Right renal pelvis (tissue), 4 donors: ENCODE measurements around the gene ARID5A. TPM values are rescaled to one million over a fixed set of nuclear protein-coding genes. Genes with fewer than 3 reads are reported as not detected.

Source experiments
- DNase-seq, 4 donors: peaks; one replicate each; pipeline ENCODE4 v3.0.0-alpha.2; 2013; ENCODE audit warnings: low read depth in 4 of 4, low spot score in 3 of 4, missing footprints in 1 of 4
- polyA plus RNA-seq, 4 donors: library from polyadenylated mRNA; unstranded; fragments of 120-200 nt; gene quantifications; one replicate each; pipeline ENCODE4 v1.2.1, GENCODE V29; 2013; ENCODE audit not compliant: insufficient read length in 4 of 4

The ARID5A gene
- polyA plus RNA-seq, 4 donors, result 4.7 to 5.7 (median 4.9) TPM

- no peak for DNase-seq
These were observed 10.4 kb upstream of the ARID5A start for GRCh38 chr2:96526101-96526591.

GRCh38 chr2:96526615-96527285 lies 9.8 kb upstream of the ARID5A start:
- no peak for DNase-seq

GRCh38 chr2:96527286-96528005 lies 9.1 kb upstream of the ARID5A start:
- DNase-seq, result no peak

GRCh38 chr2:96528006-96528699 lies 8.4 kb upstream of the ARID5A start:
- no peak for DNase-seq

GRCh38 chr2:96528700-96529375 lies 7.7 kb upstream of the ARID5A start:
- DNase-seq, result no peak

- no peak for DNase-seq
These were observed 7.0 kb upstream of the ARID5A start for GRCh38 chr2:96529376-96530143.

GRCh38 chr2:96530144-96530430 lies 6.5 kb upstream of the ARID5A start:
- DNase-seq, result no peak

- DNase-seq, result no peak
These were observed 5.8 kb upstream of the ARID5A start for GRCh38 chr2:96530474-96531357.

- no peak for DNase-seq
These were observed 5.2 kb upstream of the ARID5A start for GRCh38 chr2:96531366-96531765.

- peak; percentile 84 to 96 (median 93) for DNase-seq
These were observed 4.6 kb upstream of the ARID5A start for GRCh38 chr2:96531872-96532505.

- no peak for DNase-seq
These were observed 3.8 kb upstream of the ARID5A start for GRCh38 chr2:96532641-96533291.

- no peak for DNase-seq
These were observed 3.1 kb upstream of the ARID5A start for GRCh38 chr2:96533292-96534073.

GRCh38 chr2:96534141-96534540 lies 2.4 kb upstream of the ARID5A start:
- DNase-seq, result no peak

- no peak for DNase-seq
These were observed 1.8 kb upstream of the ARID5A start for GRCh38 chr2:96534701-96535181.

- DNase-seq, result no peak
These were observed 1.2 kb upstream of the ARID5A start for GRCh38 chr2:96535331-96535730.

GRCh38 chr2:96537066-96537733 lies 648 bp downstream of the ARID5A start:
- DNase-seq, result no peak
